Activated CD8-positive, alpha-beta T cell treated with anti-CD3 and anti-CD28 coated beads for 36 hours (primary cell): ENCODE results near the gene PPP1R9A. TPM values are rescaled to one million over a fixed set of nuclear protein-coding genes. Genes with fewer than 3 reads are reported as not detected.

Experiments
- ATAC-seq: fragments of 200-7000 bp; cut with Tn5 transposase; one replicate; pipeline ENCODE4 v1.10.0; 2021; ENCODE audit warnings: mild to moderate bottlenecking, moderate library complexity
- CTCF ChIA-PET: fragments of 350-600 bp; sonication (Branson Sonifier 250); formaldehyde crosslinking; loops from one replicate; lab custom pipeline; 2021; ENCODE audit warnings: antibody characterized with exemption; lab: Charles Lee
- POLR2A ChIA-PET: fragments of 350-600 bp; sonication (Branson Sonifier 250); formaldehyde crosslinking; loops from one replicate; lab custom pipeline; 2021; ENCODE audit warnings: antibody characterized with exemption; lab: Charles Lee
- DNase-seq: peaks from one replicate; pipeline ENCODE4 v3.0.0-alpha.2; 2020
- H3K27ac Mint-ChIP-seq: one replicate; pipeline ENCODE4 v1.8.0; 2021; ENCODE audit warnings: mild to moderate bottlenecking, mixed read lengths
- H3K27me3 Mint-ChIP-seq: one replicate; pipeline ENCODE4 v1.8.0; 2021; ENCODE audit warnings: mixed read lengths
- H3K36me3 Mint-ChIP-seq: one replicate; pipeline ENCODE4 v1.8.0; 2021; ENCODE audit warnings: low read depth, mixed read lengths
- H3K4me1 Mint-ChIP-seq: one replicate; pipeline ENCODE4 v1.8.0; 2021; ENCODE audit warnings: low read depth, mixed read lengths
- H3K4me3 Mint-ChIP-seq: one replicate; pipeline ENCODE4 v1.8.0; 2021; ENCODE audit warnings: mild to moderate bottlenecking, moderate library complexity, mixed read lengths
- H3K9me3 Mint-ChIP-seq: one replicate; pipeline ENCODE4 v1.8.0; 2021; ENCODE audit warnings: mixed read lengths
- intact Hi-C: fragments of 100-400 bp; cut with micrococcal nuclease; formaldehyde crosslinking; loops from one replicate; pipeline ENCODE4 v1.10.0; 2022
- total RNA-seq, 2 experiments: library from RNA; stranded (reverse); gene quantifications; one replicate each; pipeline ENCODE4 v1.2.3, GENCODE V29; 2021
- TF ChIP-seq, protein P1 (sequence below): fragments of 200-600 bp; IDR thresholded peaks from one replicate; pipeline ENCODE4 v1.8.0; 2022; ENCODE audit warnings: antibody characterized with exemption, mild to moderate bottlenecking

Gene PPP1R9A
- total RNA-seq, 2 experiments from 2014 or later = 0.05 to 0.13 TPM

DNA sequence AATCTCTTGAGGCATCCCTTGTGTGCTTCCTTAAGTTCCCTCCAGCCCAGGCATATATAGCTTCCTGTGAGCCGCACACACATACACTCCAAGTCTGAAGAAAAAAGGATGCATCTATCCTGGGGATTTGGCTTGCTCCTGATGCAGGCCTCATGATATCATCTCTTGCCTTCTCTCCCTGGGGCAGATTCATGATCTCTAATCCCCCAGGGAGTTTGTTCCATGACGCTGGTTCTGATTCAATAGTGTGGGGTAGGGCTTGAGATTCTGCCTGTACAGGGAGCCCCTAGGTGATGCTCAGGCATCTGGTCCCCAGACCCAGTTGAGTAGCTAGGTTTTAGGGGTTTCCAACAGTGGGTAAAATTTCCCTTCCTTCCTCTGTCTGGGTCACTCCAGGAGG lies 415.5 kb downstream of the PPP1R9A start:
- DNase-seq = no peak
- no peak for ATAC-seq
- Mint-ChIP-seq H3K9me3 (no peaks in the 10 kb centered on the region), H3K4me1 (peaks cover 3% of the 10 kb centered on the region), H3K27me3 (peaks cover 12% of the 10 kb centered on the region), H3K27ac (no peak overlapping the region), H3K4me3 (no peak overlapping the region), H3K36me3 (no peaks in the 10 kb centered on the region)
- ChIA-PET CTCF (no interaction called here), POLR2A (no interaction called here)
- TF ChIP-seq, protein P1, sequence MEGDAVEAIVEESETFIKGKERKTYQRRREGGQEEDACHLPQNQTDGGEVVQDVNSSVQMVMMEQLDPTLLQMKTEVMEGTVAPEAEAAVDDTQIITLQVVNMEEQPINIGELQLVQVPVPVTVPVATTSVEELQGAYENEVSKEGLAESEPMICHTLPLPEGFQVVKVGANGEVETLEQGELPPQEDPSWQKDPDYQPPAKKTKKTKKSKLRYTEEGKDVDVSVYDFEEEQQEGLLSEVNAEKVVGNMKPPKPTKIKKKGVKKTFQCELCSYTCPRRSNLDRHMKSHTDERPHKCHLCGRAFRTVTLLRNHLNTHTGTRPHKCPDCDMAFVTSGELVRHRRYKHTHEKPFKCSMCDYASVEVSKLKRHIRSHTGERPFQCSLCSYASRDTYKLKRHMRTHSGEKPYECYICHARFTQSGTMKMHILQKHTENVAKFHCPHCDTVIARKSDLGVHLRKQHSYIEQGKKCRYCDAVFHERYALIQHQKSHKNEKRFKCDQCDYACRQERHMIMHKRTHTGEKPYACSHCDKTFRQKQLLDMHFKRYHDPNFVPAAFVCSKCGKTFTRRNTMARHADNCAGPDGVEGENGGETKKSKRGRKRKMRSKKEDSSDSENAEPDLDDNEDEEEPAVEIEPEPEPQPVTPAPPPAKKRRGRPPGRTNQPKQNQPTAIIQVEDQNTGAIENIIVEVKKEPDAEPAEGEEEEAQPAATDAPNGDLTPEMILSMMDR = no peak
- intact Hi-C loops = no loop called here

DNA sequence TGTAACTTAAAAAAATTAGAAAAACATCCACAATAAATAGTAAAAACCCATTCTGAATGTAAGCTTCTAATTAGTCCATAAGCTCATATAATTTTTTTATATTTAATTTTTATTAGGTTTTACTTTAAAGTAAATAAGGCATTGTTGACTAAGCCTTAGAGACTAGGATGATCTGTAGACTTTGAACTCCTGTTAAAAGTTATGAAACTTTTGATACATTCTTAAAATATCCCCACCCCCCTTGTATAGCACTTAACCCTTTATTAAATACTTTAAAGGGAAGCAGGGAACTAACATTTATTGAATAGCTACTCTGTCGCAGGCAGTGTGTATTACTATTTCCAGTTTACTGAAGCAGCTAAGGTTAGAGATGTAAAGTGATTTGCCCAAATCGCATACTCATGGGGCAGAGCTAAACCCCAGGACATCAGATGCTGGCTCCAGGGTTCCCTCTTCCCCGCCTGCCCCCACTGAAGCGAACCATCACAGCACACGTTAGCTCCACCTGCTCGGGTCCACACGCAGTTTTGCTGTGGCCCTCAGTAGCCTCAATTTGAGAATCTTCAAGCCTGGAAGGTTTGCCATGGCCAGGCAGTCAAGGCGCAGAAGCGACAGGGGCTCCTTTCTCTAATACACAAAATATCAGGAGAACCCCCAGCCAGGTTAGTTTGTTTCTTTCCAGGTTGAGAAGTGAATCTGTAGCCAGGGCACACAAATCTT lies 416.2 kb downstream of the PPP1R9A start:
- DNase-seq (no peak), ATAC-seq (no peak)
- Mint-ChIP-seq H3K4me1 (peaks cover 3% of the 10 kb centered on the region), H3K36me3 (no peaks in the 10 kb centered on the region), H3K4me3 (no peak overlapping the region), H3K9me3 (no peaks in the 10 kb centered on the region), H3K27ac (no peak overlapping the region), H3K27me3 (peaks cover 12% of the 10 kb centered on the region)
- TF ChIP-seq, protein P1 = no peak
- ChIA-PET CTCF (no interaction called here), POLR2A (no interaction called here)
- intact Hi-C loops = no loop called here

DNA sequence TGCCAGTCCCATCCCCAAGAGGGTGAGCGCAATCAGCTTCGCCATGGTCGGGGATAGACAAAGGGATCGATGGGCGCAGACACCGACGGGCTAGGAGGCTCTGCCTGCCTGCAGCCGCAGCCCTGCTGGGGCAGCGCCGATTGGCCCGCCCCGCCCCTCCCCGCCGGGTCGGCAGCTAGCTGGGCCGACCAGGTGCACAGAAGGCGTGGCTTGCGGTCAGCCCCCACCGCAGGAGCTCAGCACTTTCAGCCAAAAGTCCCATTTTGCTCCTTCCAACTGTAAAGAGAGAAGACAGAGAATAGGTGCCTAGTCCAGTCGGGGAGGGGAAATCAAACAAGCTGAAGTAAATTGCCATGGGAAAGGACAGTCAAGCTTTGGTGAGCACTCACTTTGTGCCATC lies 417.0 kb downstream of the PPP1R9A start, which contains the start of gene PON1:
PON1 (minus strand) TSS at position 102 of the 400 bp plus-strand sequence; CDS start at position 45, 57 bp downstream.
- ATAC-seq (no peak), DNase-seq (peak; percentile 6)
- H3K4me3 Mint-ChIP-seq = no peak within 1 kb of the TSS
- intact Hi-C loops = no loop called here
- H3K36me3 Mint-ChIP-seq = no peaks in the 10 kb centered on the region
- H3K27ac Mint-ChIP-seq = no peak within 1 kb of the TSS
- ChIA-PET POLR2A (no interaction called here), CTCF (no interaction called here)
- TF ChIP-seq, protein P1 = no peak
- peaks cover 3% of the 10 kb centered on the region for H3K4me1 Mint-ChIP-seq
- H3K9me3 Mint-ChIP-seq = no peaks in the 10 kb centered on the region
- H3K27me3 Mint-ChIP-seq = peaks cover 12% of the 10 kb centered on the region

DNA sequence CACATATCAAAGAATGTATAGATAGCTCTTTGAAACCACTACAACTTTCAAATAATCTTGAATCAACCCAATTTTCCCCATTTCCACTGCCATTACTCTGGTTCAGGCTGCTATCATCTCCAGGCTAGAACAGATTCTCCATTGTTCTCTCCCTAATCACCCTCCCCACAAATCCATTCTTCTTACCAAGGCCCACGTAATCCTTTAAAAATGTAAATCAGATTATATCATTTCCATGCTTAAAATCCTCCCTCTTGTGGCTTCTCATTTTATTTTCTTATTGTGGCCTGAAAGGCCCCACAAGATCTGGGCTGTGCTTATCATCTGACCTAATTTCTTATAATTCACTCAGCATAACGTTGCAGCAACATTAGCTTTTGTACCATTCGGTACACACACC lies 420.0 kb downstream of the PPP1R9A start:
- no peaks in the 10 kb centered on the region for H3K9me3 Mint-ChIP-seq
- peaks cover 15% of the 10 kb centered on the region for H3K4me1 Mint-ChIP-seq
- CTCF ChIA-PET = interaction anchor here (0.8 kb wide), 1 partner anchor 149 kb away, joined by 3 read pairs; no protein-coding TSS in a partner anchor
- DNase-seq = no peak
- H3K36me3 Mint-ChIP-seq = no peaks in the 10 kb centered on the region
- TF ChIP-seq, protein P1 = no peak
- POLR2A ChIA-PET = no interaction called here
- no peak for ATAC-seq
- H3K27ac Mint-ChIP-seq = no peak overlapping the region
- H3K4me3 Mint-ChIP-seq = no peak overlapping the region
- peaks cover 12% of the 10 kb centered on the region for H3K27me3 Mint-ChIP-seq
- intact Hi-C loops = no loop called here

DNA sequence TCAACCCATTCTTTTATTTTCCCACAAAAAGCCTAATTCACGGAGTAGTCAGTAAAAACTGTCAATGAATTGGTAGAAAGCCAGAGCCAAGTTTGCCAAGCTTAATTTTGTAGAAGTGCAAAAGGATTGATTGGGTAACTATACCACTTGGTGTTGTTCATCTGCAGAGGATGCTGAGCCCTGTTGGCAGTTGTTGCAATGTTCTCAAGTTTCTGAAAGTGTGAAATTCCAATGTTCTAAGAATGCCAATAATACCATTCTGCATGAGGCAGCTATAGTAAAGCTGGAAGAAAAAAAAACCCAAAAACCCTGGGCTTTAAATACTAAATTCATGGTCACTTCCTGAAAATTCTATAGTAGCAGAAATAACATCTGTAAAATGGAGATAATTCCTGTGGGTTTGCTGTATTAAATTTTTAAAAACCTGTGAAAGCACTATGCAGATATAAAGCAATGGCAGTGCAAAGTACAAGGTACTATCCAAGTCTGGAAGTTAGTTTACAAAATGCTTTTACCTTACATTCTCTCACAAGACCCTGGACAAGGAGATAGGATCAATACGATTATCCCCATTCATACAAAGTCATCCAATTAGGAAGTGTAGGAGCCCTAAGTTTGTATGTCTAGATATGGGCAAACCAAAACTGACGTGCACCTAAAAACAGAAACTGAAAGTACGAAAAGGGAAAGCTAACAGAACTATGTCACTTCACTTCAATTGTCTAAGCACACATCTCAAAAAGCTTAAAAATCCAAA lies 423.0 kb downstream of the PPP1R9A start:
- intact Hi-C loops = no loop called here
- H3K9me3 Mint-ChIP-seq = no peaks in the 10 kb centered on the region

More for the DNA sequence above, 423.0 kb downstream of the PPP1R9A start:
- TF ChIP-seq, protein P1 = no peak
- H3K4me1 Mint-ChIP-seq = peaks cover 12% of the 10 kb centered on the region
- H3K4me3 Mint-ChIP-seq = peak overlapping the region; percentile 51
- H3K36me3 Mint-ChIP-seq = no peaks in the 10 kb centered on the region
- H3K27ac Mint-ChIP-seq = peak overlapping the region; percentile 55
- peaks cover 5% of the 10 kb centered on the region for H3K27me3 Mint-ChIP-seq
- ChIA-PET CTCF (interaction anchor here (0.6 kb wide), 1 partner anchor 1916 kb away, joined by 3 read pairs; no protein-coding TSS in a partner anchor), POLR2A (no interaction called here)
- DNase-seq = no peak
- ATAC-seq = peak; percentile 56
